Measurements from ENCODE around the gene CMIP.
A peak's percentile ranks its signal among the peaks of the same experiment; 100 is the strongest.

The CMIP gene

GRCh38 chr16:81462683-81463082, 18.1 kb downstream of the CMIP start:
- no peak for DNase-seq

GRCh38 chr16:81463296-81463890, 18.8 kb downstream of the CMIP start:
- DNase-seq = no peak

- DNase-seq = no peak
These were observed 19.7 kb downstream of the CMIP start for GRCh38 chr16:81464279-81464678.

GRCh38 chr16:81465375-81465943, 20.9 kb downstream of the CMIP start:
- DNase-seq = no peak

- DNase-seq = peak; percentile 40 to 45
These were observed 21.9 kb downstream of the CMIP start for GRCh38 chr16:81466356-81466980.

GRCh38 chr16:81467072-81467471, 22.5 kb downstream of the CMIP start:
- no peak for DNase-seq

GRCh38 chr16:81467815-81468214, 23.2 kb downstream of the CMIP start:
- DNase-seq = no peak

- no peak for DNase-seq
These were observed 23.8 kb downstream of the CMIP start for GRCh38 chr16:81468269-81468902.

- no peak for DNase-seq
These were observed 24.6 kb downstream of the CMIP start for GRCh38 chr16:81469183-81469677.

- peak; percentile 90 to 97 for DNase-seq
These were observed 25.3 kb downstream of the CMIP start for GRCh38 chr16:81469710-81470535.

- no peak for DNase-seq
These were observed 26.4 kb downstream of the CMIP start for GRCh38 chr16:81470796-81471636.

GRCh38 chr16:81471882-81472281, 27.3 kb downstream of the CMIP start:
- no peak for DNase-seq

GRCh38 chr16:81472391-81472790, 27.8 kb downstream of the CMIP start:
- DNase-seq = no peak

- no peak for DNase-seq
These were observed 28.5 kb downstream of the CMIP start for GRCh38 chr16:81473066-81473488.

- DNase-seq = peak; percentile 39 to 64
These were observed 28.9 kb downstream of the CMIP start for GRCh38 chr16:81473558-81473957.

GRCh38 chr16:81473969-81474959, 29.7 kb downstream of the CMIP start:
- DNase-seq = no peak

- DNase-seq = peak; percentile 22 to 55
These were observed 33.4 kb downstream of the CMIP start for GRCh38 chr16:81477697-81478693.

GRCh38 chr16:81478876-81479511, 34.4 kb downstream of the CMIP start:
- DNase-seq = peak; percentile 92 to 93
